Measurements from ENCODE around the gene P4HTM. TPM values are rescaled to one million over a fixed set of nuclear protein-coding genes. Genes with fewer than 3 reads are reported as not detected.

The P4HTM gene
- total RNA-seq, 1 experiment from 2014 or later = 49.1 TPM

- no peaks in the 10 kb centered on the region for H3K9me2 ChIP-seq (ENCODE audit: insufficient read depth)
- H2AFZ ChIP-seq = no peak overlapping the region
- no TSS peak for BruUV-seq (replicated peaks)
- H3K4me1 ChIP-seq (replicated peaks; ENCODE audit: insufficient read depth) = no peaks in the 10 kb centered on the region
- H3F3A ChIP-seq (ENCODE audit: insufficient read depth, low read depth) = peaks cover 21% of the 10 kb centered on the region; the same call in 1 of the 2 replicates
- H3K4me2 ChIP-seq = no peak overlapping the region
- H3K4me3 ChIP-seq = no peak overlapping the region
- 0 out of 2 replicates have a peak overlapping the region, but pooled peaks have one; percentile 19 for H3K27ac ChIP-seq
- DNase-seq = no peak
- ChIA-PET POLR2A (ENCODE audit: unreplicated experiment) (no interaction called here), CTCF (interaction anchor here (1.3 kb wide), 1 partner anchor 513 kb away, joined by 3 read pairs; no protein-coding TSS in a partner anchor)
- no peaks in the 10 kb centered on the region for H3K27me3 ChIP-seq (ENCODE audit: insufficient read depth, low read depth)
- no peak for TF ChIP-seq CTCF (conservative IDR thresholded peaks at IDR 0.05)
- TF ChIP-seq EZH2 (IDR thresholded peaks at IDR 0.05; ENCODE audit: low read depth) = no peak
- peaks cover 47% of the 10 kb centered on the region; the same call in 1 of the 2 replicates for H3K79me2 ChIP-seq (ENCODE audit: low read depth)
- 0 out of 2 replicates have a peak, but pooled peaks cover 3% of the 10 kb centered on the region for H3K36me3 ChIP-seq (ENCODE audit: low read depth)
- intact Hi-C loops (cut with micrococcal nuclease; ENCODE audit: unreplicated experiment) = no loop called here
- peaks cover 16% of the 10 kb centered on the region; the same call in 1 of the 2 replicates for H4K20me1 ChIP-seq (ENCODE audit: insufficient read depth)
- H3K9me3 ChIP-seq (ENCODE audit: insufficient read depth, low read depth) = no peaks in the 10 kb centered on the region
Observed at GRCh38 chr3:48949376-48949717, 40.7 kb upstream of the P4HTM start.

GRCh38 chr3:48950051-48950450 lies 40.0 kb upstream of the P4HTM start:
- Histone ChIP-seq H3F3A (ENCODE audit: insufficient read depth, low read depth) (peaks cover 21% of the 10 kb centered on the region; the same call in 1 of the 2 replicates), H3K4me2 (no peak overlapping the region), H3K79me2 (ENCODE audit: low read depth) (peaks cover 46% of the 10 kb centered on the region; the same call in 1 of the 2 replicates), H3K27ac (0 out of 2 replicates have a peak overlapping the region, but pooled peaks have one; percentile 19), H3K36me3 (ENCODE audit: low read depth) (0 out of 2 replicates have a peak, but pooled peaks cover 3% of the 10 kb centered on the region), H3K4me1 (replicated peaks; ENCODE audit: insufficient read depth) (no peaks in the 10 kb centered on the region), H3K27me3 (ENCODE audit: insufficient read depth, low read depth) (no peaks in the 10 kb centered on the region), H3K9me2 (ENCODE audit: insufficient read depth) (no peaks in the 10 kb centered on the region), H3K4me3 (no peak overlapping the region), H4K20me1 (ENCODE audit: insufficient read depth) (peaks cover 22% of the 10 kb centered on the region; the same call in 1 of the 2 replicates), H2AFZ (no peak overlapping the region), H3K9me3 (ENCODE audit: insufficient read depth, low read depth) (no peaks in the 10 kb centered on the region)
- CTCF ChIA-PET = interaction anchor here (0.6 to 1.3 kb wide), 2 partner anchors 55 to 514 kb away, joined by 3 read pairs; no protein-coding TSS in a partner anchor
- no TSS peak for BruUV-seq (replicated peaks)
- DNase-seq = no peak
- POLR2A ChIA-PET (ENCODE audit: unreplicated experiment) = no interaction called here
- intact Hi-C loops (cut with micrococcal nuclease; ENCODE audit: unreplicated experiment) = loop anchor here (10.0 kb wide), 1 partner anchor 205 kb away; no protein-coding TSS in a partner anchor
- TF ChIP-seq CTCF (conservative IDR thresholded peaks at IDR 0.05) = no peak
- no peak for TF ChIP-seq EZH2 (IDR thresholded peaks at IDR 0.05; ENCODE audit: low read depth)

- 0 out of 2 replicates have a peak, but pooled peaks cover 3% of the 10 kb centered on the region for H3K36me3 ChIP-seq (ENCODE audit: low read depth)
- peaks cover 21% of the 10 kb centered on the region; the same call in 1 of the 2 replicates for H3F3A ChIP-seq (ENCODE audit: insufficient read depth, low read depth)
- H3K9me3 ChIP-seq (ENCODE audit: insufficient read depth, low read depth) = no peaks in the 10 kb centered on the region
- no peak overlapping the region for H3K4me2 ChIP-seq
- no peak overlapping the region for H3K27ac ChIP-seq
- peaks cover 22% of the 10 kb centered on the region; the same call in 1 of the 2 replicates for H4K20me1 ChIP-seq (ENCODE audit: insufficient read depth)
- TF ChIP-seq CTCF (conservative IDR thresholded peaks at IDR 0.05) = no peak
- TF ChIP-seq EZH2 (IDR thresholded peaks at IDR 0.05; ENCODE audit: low read depth) = no peak
- CTCF ChIA-PET = interaction anchor here (0.6 kb wide), 2 partner anchors 23 to 677 kb away, joined by 3 to 5 read pairs; no protein-coding TSS in a partner anchor
- peaks cover 41% of the 10 kb centered on the region; the same call in 1 of the 2 replicates for H3K79me2 ChIP-seq (ENCODE audit: low read depth)
- H3K4me1 ChIP-seq (replicated peaks; ENCODE audit: insufficient read depth) = no peaks in the 10 kb centered on the region
- no TSS peak for BruUV-seq (replicated peaks)
- no peak overlapping the region for H3K4me3 ChIP-seq
- POLR2A ChIA-PET (ENCODE audit: unreplicated experiment) = no interaction called here
- H3K9me2 ChIP-seq (ENCODE audit: insufficient read depth) = no peaks in the 10 kb centered on the region
- H3K27me3 ChIP-seq (ENCODE audit: insufficient read depth, low read depth) = no peaks in the 10 kb centered on the region
- no peak for DNase-seq
- intact Hi-C loops (cut with micrococcal nuclease; ENCODE audit: unreplicated experiment) = loop anchor here (10.0 kb wide), 1 partner anchor 207 kb away; no protein-coding TSS in a partner anchor
- no peak overlapping the region for H2AFZ ChIP-seq
Observed at GRCh38 chr3:48951764-48952163, 38.3 kb upstream of the P4HTM start.
